ENCODE measurements around the gene EOLA2.

Gene EOLA2

GRCh38 chrX:149903889-149904748, 34.2 kb downstream of the EOLA2 start:
- POLR2A ChIA-PET, result interaction anchor here (1.6 kb wide), 1 partner anchor 35 kb away, joined by 5 read pairs; no protein-coding TSS in a partner anchor
- Histone ChIP-seq H3K27ac (ENCODE audit: extremely low read depth, low read depth, low read length) (no peak overlapping the region), H3K4me1 (ENCODE audit: control insufficient read depth, insufficient read depth, low read length) (no peaks in the 10 kb centered on the region), H3K4me3 (ENCODE audit: low read depth, low read length) (no peak overlapping the region), H3K36me3 (ENCODE audit: control insufficient read depth in 2 of 2, insufficient read depth in 1 of 2, low read length in 2 of 2) (no peaks in the 10 kb centered on the region), H3K9me3 (ENCODE audit: control insufficient read depth, insufficient read depth, low read depth, low read length) (no peaks in the 10 kb centered on the region)
- TF ChIP-seq ZNF362 (tag by site-specific recombination; IDR thresholded peaks at IDR 0.05) (no peak), CTCF (tag by site-specific recombination; IDR thresholded peaks at IDR 0.05) (no peak), PRDM4 (tag by site-specific recombination; IDR thresholded peaks at IDR 0.05) (peak; percentile 43; the same call in 1 of the 2 replicates)
- CTCF ChIA-PET, result interaction anchor here (0.6 to 0.9 kb wide), 4 partner anchors 10 to 500 kb away, joined by 3 to 6 read pairs (median 5); no protein-coding TSS in a partner anchor

GRCh38 chrX:149898554-149898953, 39.7 kb downstream of the EOLA2 start:
- Histone ChIP-seq H3K4me1 (ENCODE audit: control insufficient read depth, insufficient read depth, low read length) (no peaks in the 10 kb centered on the region), H3K9me3 (ENCODE audit: control insufficient read depth, insufficient read depth, low read depth, low read length) (no peaks in the 10 kb centered on the region; the same call in 1 of the 2 replicates), H3K4me3 (ENCODE audit: low read depth, low read length) (no peak overlapping the region), H3K36me3 (ENCODE audit: control insufficient read depth in 2 of 2, insufficient read depth in 1 of 2, low read length in 2 of 2) (no peaks in the 10 kb centered on the region; a peak in 1 of 3 replicates), H3K27ac (ENCODE audit: extremely low read depth, low read depth, low read length) (no peak overlapping the region)
- ChIA-PET CTCF (no interaction called here), POLR2A (no interaction called here)
- no peak for TF ChIP-seq ZNF544 (tag by site-specific recombination; IDR thresholded peaks at IDR 0.05)
- TF ChIP-seq ZEB2 (tag by site-specific recombination; IDR thresholded peaks at IDR 0.05), result no peak
- TF ChIP-seq REST (tag by site-specific recombination; IDR thresholded peaks at IDR 0.05), result no peak
- no peak for TF ChIP-seq YY2 (tag by site-specific recombination; IDR thresholded peaks at IDR 0.05)
- TF ChIP-seq ZNF510 (tag by site-specific recombination; IDR thresholded peaks at IDR 0.05; ENCODE audit: insufficient replicate concordance), result no peak
- TF ChIP-seq ZNF621 (tag by site-specific recombination; IDR thresholded peaks at IDR 0.05), result no peak
- no peak for TF ChIP-seq ZNF600 (tag by site-specific recombination; IDR thresholded peaks at IDR 0.05)
- TF ChIP-seq ZNF549 (tag by site-specific recombination; IDR thresholded peaks at IDR 0.05), result no peak
- TF ChIP-seq TSHZ1 (tag by site-specific recombination; IDR thresholded peaks at IDR 0.05; ENCODE audit: borderline replicate concordance), result no peak
- no peak for TF ChIP-seq ZNF184 (tag by site-specific recombination; IDR thresholded peaks at IDR 0.05)
- TF ChIP-seq ZNF266 (tag by site-specific recombination; IDR thresholded peaks at IDR 0.05; ENCODE audit: low read depth), result no peak
- TF ChIP-seq ZNF558 (tag by site-specific recombination; IDR thresholded peaks at IDR 0.05), result no peak
- no peak for TF ChIP-seq ZNF37A (tag by site-specific recombination; IDR thresholded peaks at IDR 0.05)
- no peak for TF ChIP-seq ZNF785 (tag by site-specific recombination; IDR thresholded peaks at IDR 0.05)
- no peak for TF ChIP-seq ZNF776 (tag by site-specific recombination; IDR thresholded peaks at IDR 0.05; ENCODE audit: borderline replicate concordance)
- no peak for TF ChIP-seq ZNF302 (tag by site-specific recombination; IDR thresholded peaks at IDR 0.05; ENCODE audit: low read depth)
